HepG2 (cell line): ENCODE data around the gene GFRA1. TPM values are rescaled to one million over a fixed set of nuclear protein-coding genes. Genes with fewer than 3 reads are reported as not detected.

ENCODE experiments used
- ATAC-seq: fragments of 200-7000 bp; cut with Tn5 transposase; 3 replicates; pipeline ENCODE4 v1.9.1; 2020; ENCODE audit warnings: mild to moderate bottlenecking, moderate library complexity
- BruUV-seq: library from RNA; stranded (reverse); fragments of 400-500 nt; replicated peaks from 2 replicates; lab custom pipeline; 2021; lab: Mats Ljungman, UMichigan
- CTCF ChIA-PET: fragments of 300-600 bp; formaldehyde crosslinking; extraction: SDS; loops from one replicate; lab custom pipeline; 2021; ENCODE audit warnings: low total read pairs, inconsistent platforms, low intra/inter-chr PET ratio; lab: Yijun Ruan, JAX
- POLR2A ChIA-PET: fragments of 350-600 bp; sonication (Branson Sonifier 250); formaldehyde crosslinking; loops from one replicate; lab custom pipeline; 2020; ENCODE audit warnings: antibody characterized with exemption, inconsistent platforms; lab: Yijun Ruan, JAX
- DNase-seq: peaks from one replicate; pipeline ENCODE4 v3.0.0-alpha.2; 2015; ENCODE audit warnings: low spot score
- FAIRE-seq: peaks from 3 replicates; lab custom pipeline; 2011; peaks lifted over from hg19 to GRCh38; lab: Jason Lieb, UNC
- H2AFZ ChIP-seq: one replicate; pipeline ENCODE4 v1.6.1; 2011; ENCODE audit warnings: low read length, inconsistent platforms
- H3K27ac ChIP-seq: fragments of 300-600 bp; 3 replicates; pipeline ENCODE4 v1.8.0; 2011; ENCODE audit warnings: mixed run types, mild to moderate bottlenecking, mixed read lengths, low read length, inconsistent platforms; ENCODE audit not compliant: insufficient read depth; ENCODE audit errors: extremely low read length
- H3K27me3 ChIP-seq, 2 experiments: fragments of 200-600 bp in 1 of 2; 2 replicates in 1 of 2; 3 replicates in 1 of 2; pipeline versions ENCODE4 v1.6.0 to v1.8.0; 2011; ENCODE audit warnings: low read length in 2 of 2, mild to moderate bottlenecking in 2 of 2, moderate library complexity in 2 of 2, inconsistent platforms in 1 of 2; ENCODE audit not compliant: insufficient read depth in 2 of 2, control insufficient read depth in 1 of 2
- H3K36me3 ChIP-seq, 2 experiments: fragments of 200-600 bp in 1 of 2; replicated peaks in 1 of 2; 2 replicates in 1 of 2; 3 replicates in 1 of 2; pipeline versions ENCODE4 v1.5.1 to v1.8.0; 2011; ENCODE audit warnings: low read length in 2 of 2, inconsistent platforms in 1 of 2; ENCODE audit not compliant: insufficient read depth in 2 of 2, control insufficient read depth in 1 of 2
- H3K4me1 ChIP-seq: 2 replicates; pipeline ENCODE4 v1.5.1; 2012; ENCODE audit warnings: low read length, inconsistent platforms; ENCODE audit not compliant: insufficient read depth
- H3K4me2 ChIP-seq: 2 replicates; pipeline ENCODE4 v1.6.0; 2011; ENCODE audit warnings: low read depth, low read length, inconsistent platforms
- H3K4me3 ChIP-seq, 3 experiments: fragments of 200-600 bp in 1 of 3; sonication (generic), shearing (Covaris generic) in 1 of 3; replicated peaks in 1 of 3; 2 replicates each; pipeline ENCODE4 v1.5.1; 2011 to 2016; ENCODE audit warnings: low read length in 3 of 3, inconsistent platforms in 2 of 3, low read depth in 2 of 3, mild to moderate bottlenecking in 2 of 3, control low read depth in 1 of 3, mixed read lengths in 1 of 3; ENCODE audit not compliant: insufficient read depth in 1 of 3
- H3K79me2 ChIP-seq: one replicate; pipeline ENCODE4 v1.6.1; 2011; ENCODE audit warnings: low read length, inconsistent platforms; ENCODE audit not compliant: insufficient read depth
- H3K9ac ChIP-seq: 2 replicates; pipeline ENCODE4 v1.6.0; 2011; ENCODE audit warnings: mild to moderate bottlenecking, low read depth, low read length, inconsistent platforms; ENCODE audit not compliant: insufficient read depth
- H3K9me3 ChIP-seq: 2 replicates; pipeline ENCODE4 v1.5.1; 2012; ENCODE audit warnings: mild to moderate bottlenecking, low read length
- H4K20me1 ChIP-seq: 2 replicates; pipeline ENCODE4 v1.6.0; 2011; ENCODE audit warnings: inconsistent platforms, mild to moderate bottlenecking, low read length, moderate library complexity; ENCODE audit not compliant: insufficient read depth
- CBFB ChIP-seq: sonication (generic); formaldehyde crosslinking; IDR thresholded peaks from 2 replicates; pipeline ENCODE4 v1.4.0; 2020; ENCODE audit warnings: missing genetic modification reagents
- CBX2 ChIP-seq, 2 experiments: fragments of 200-600 bp in 1 of 2; sonication (generic); formaldehyde crosslinking in 1 of 2; IDR thresholded peaks; 2 replicates each; pipeline versions ENCODE4 v1.7.0 to v1.8.1; 2018 to 2022; ENCODE audit warnings: low read depth in 2 of 2, low read length in 1 of 2, mild to moderate bottlenecking in 1 of 2, missing genetic modification reagents in 1 of 2
- HMG20B ChIP-seq: conservative IDR thresholded peaks from 2 replicates; pipeline ENCODE4 v1.6.1; 2016; ENCODE audit warnings: missing genetic modification reagents, missing compliant biosample characterization
- HMGXB3 ChIP-seq: sonication (generic); formaldehyde crosslinking; IDR thresholded peaks from 2 replicates; pipeline ENCODE4 v1.4.0; 2020; ENCODE audit warnings: missing genetic modification reagents, borderline replicate concordance
- KDM4B ChIP-seq: sonication (generic); formaldehyde crosslinking; IDR thresholded peaks from 2 replicates; pipeline ENCODE4 v1.4.0; 2020; ENCODE audit warnings: missing genetic modification reagents
- NFRKB ChIP-seq: fragments of 450-650 bp; IDR thresholded peaks from 2 replicates; pipeline ENCODE4 v1.6.1; 2017
- PHF5A ChIP-seq: IDR thresholded peaks from one replicate; pipeline ENCODE4 v1.6.1; 2018; ENCODE audit warnings: low read depth, missing genetic modification reagents; ENCODE audit not compliant: unreplicated experiment
- TFE3 ChIP-seq: IDR thresholded peaks from 2 replicates; pipeline ENCODE4 v1.6.1; 2016
- TOE1 ChIP-seq: sonication (generic); formaldehyde crosslinking; IDR thresholded peaks from 2 replicates; pipeline ENCODE4 v1.4.0; 2020; ENCODE audit warnings: mild to moderate bottlenecking, missing genetic modification reagents
- TSC22D2 ChIP-seq: sonication (generic); formaldehyde crosslinking; IDR thresholded peaks from 2 replicates; pipeline ENCODE4 v1.5.1; 2020; ENCODE audit warnings: missing genetic modification reagents, mild to moderate bottlenecking, borderline replicate concordance
- ZFP1 ChIP-seq: IDR thresholded peaks from 2 replicates; pipeline ENCODE4 v1.6.1; 2016
- ZNF790 ChIP-seq: sonication (generic); formaldehyde crosslinking; IDR thresholded peaks from 2 replicates; pipeline ENCODE4 v1.8.0; 2022; ENCODE audit warnings: missing genetic modification reagents, mild to moderate bottlenecking, borderline replicate concordance
- WGBS: methylation state at CpG from one replicate; pipeline ENCODE4 v1.1.6; 2017; ENCODE audit warnings: low lambda C conversion rate; 5-methylcytosine and 5-hydroxymethylcytosine counted together
- in situ Hi-C: cut with HindIII; loops from 2 replicates; pipeline ENCODE4 v1.10.0; 2017; ENCODE audit warnings: low pct_unique_long_range_greater_than_20kb; ENCODE audit not compliant: extremely low pct_ligation_motif_present
- intact Hi-C: fragments of 100-400 bp; cut with micrococcal nuclease; formaldehyde crosslinking; loops from one replicate; pipeline ENCODE4 v1.10.0; 2022; ENCODE audit not compliant: unreplicated experiment
- polyA plus RNA-seq, 8 experiments: library from polyadenylated mRNA; depleted of rRNA in 3 of 8; stranded (reverse) in 7 of 8; unstranded in 1 of 8; fragments of >200 nt; fragmentation: Illumina TruSeq in 4 of 8; extraction: Trizol in 4 of 8; gene quantifications; 2 replicates each; pipeline versions ENCODE4 v1.2.1 to v1.2.3, GENCODE V29; 2011 to 2016; ENCODE audit warnings: low read depth in 4 of 8, missing spikeins in 1 of 8, mixed read lengths in 1 of 8; ENCODE audit not compliant: insufficient read depth in 1 of 8
- total RNA-seq, 5 experiments: library from RNA; depleted of rRNA; stranded (reverse); fragments of >200 nt; fragmentation: Illumina TruSeq; extraction: Trizol; gene quantifications; 2 replicates each; pipeline ENCODE4 v1.2.3, GENCODE V29; 2016; ENCODE audit warnings: low read depth in 1 of 5

The GFRA1 gene
- total and polyA plus RNA-seq, 2 of the 13 experiments (the other 11 are each of a cell fraction or from before 2014, with no cell fraction given), result not detected

GRCh38 chr10:116197946-116198675 lies 74.9 kb downstream of the GFRA1 start:
- H3K4me1 ChIP-seq, result no peaks in the 10 kb centered on the region
- no peaks in the 10 kb centered on the region for H3K27me3 ChIP-seq
- H2AFZ ChIP-seq, result no peak overlapping the region
- H3K27ac ChIP-seq, result no peak overlapping the region
- H3K9me3 ChIP-seq, result peaks cover 12% of the 10 kb centered on the region; the same call in 1 of the 2 replicates
- POLR2A ChIA-PET, result no interaction called here
- in situ Hi-C loops (no loop called here), intact Hi-C loops (no loop called here)
- no peaks in the 10 kb centered on the region for H3K36me3 ChIP-seq
- no TSS peak for BruUV-seq
- TF ChIP-seq ZFP1, result no peak
- TF ChIP-seq TOE1 (CRISPR knock-in tag), result no peak
- no peak for TF ChIP-seq NFRKB
- no peak for TF ChIP-seq CBX2 (IDR thresholded peaks at IDR 0.05; ENCODE audit: low read depth, low read length)
- TF ChIP-seq CBX2 (CRISPR knock-in tag; IDR thresholded peaks at IDR 0.05; ENCODE audit: low read depth), result no peak
- no peak for TF ChIP-seq TSC22D2 (CRISPR knock-in tag)
- no peak for TF ChIP-seq KDM4B
- no peak for TF ChIP-seq HMG20B
- no peak for TF ChIP-seq HMGXB3
- TF ChIP-seq CBFB, result no peak
- TF ChIP-seq ZNF790 (CRISPR knock-in tag), result no peak
- TF ChIP-seq PHF5A, result no peak
- no peak for TF ChIP-seq TFE3 (CRISPR knock-in tag)
- FAIRE-seq, result no peak
- H3K4me3 ChIP-seq, result no peak overlapping the region
- CTCF ChIA-PET, result no interaction called here
- WGBS, result 16% methylated on average over 11 of the region's 12 CpGs
- DNase-seq, result no peak
- no peaks in the 10 kb centered on the region for H3K79me2 ChIP-seq
- H4K20me1 ChIP-seq, result no peaks in the 10 kb centered on the region
- no peak overlapping the region for H3K4me2 ChIP-seq
- no peak for ATAC-seq
- H3K9ac ChIP-seq, result no peak overlapping the region
